Kidney epithelial cell (primary cell): ENCODE measurements around the gene FRAT2. TPM values are rescaled to one million over a fixed set of nuclear protein-coding genes. Genes with fewer than 3 reads are reported as not detected.
"Not testable (repeated sequence)": the region's sequence is repeated elsewhere in the genome, so short reads cannot be mapped to it uniquely, and the experiment has no call there.

ENCODE experiments used
- DNase-seq: peaks from one replicate; pipeline ENCODE4 v3.0.0-alpha.2; 2010; ENCODE audit warnings: low read depth
- H3K27me3 ChIP-seq: 2 replicates; pipeline ENCODE4 v1.6.0; 2011; ENCODE audit warnings: low read length; ENCODE audit not compliant: control insufficient read depth, insufficient read depth
- H3K36me3 ChIP-seq: 2 replicates; pipeline ENCODE4 v1.5.1; 2011; ENCODE audit warnings: low read length; ENCODE audit not compliant: control insufficient read depth, insufficient read depth
- H3K4me3 ChIP-seq: 2 replicates; pipeline ENCODE4 v1.5.1; 2011; ENCODE audit warnings: low read depth, mild to moderate bottlenecking, control low read depth, low read length
- total RNA-seq: library from RNA; depleted of rRNA; stranded (reverse); fragments of >200 nt; gene quantifications from 2 replicates; pipeline ENCODE4 v1.2.3, GENCODE V29; 2015
- TF ChIP-seq, protein P1 (sequence below): IDR thresholded peaks from 2 replicates; pipeline ENCODE4 v1.5.1; 2011; ENCODE audit warnings: mild to moderate bottlenecking, moderate library complexity, low read length, control low read depth, inconsistent platforms; ENCODE audit not compliant: insufficient read depth, poor library complexity, severe bottlenecking

FRAT2 gene
- total RNA-seq, 1 donor from 2014 or later: 10.7 TPM

DNA sequence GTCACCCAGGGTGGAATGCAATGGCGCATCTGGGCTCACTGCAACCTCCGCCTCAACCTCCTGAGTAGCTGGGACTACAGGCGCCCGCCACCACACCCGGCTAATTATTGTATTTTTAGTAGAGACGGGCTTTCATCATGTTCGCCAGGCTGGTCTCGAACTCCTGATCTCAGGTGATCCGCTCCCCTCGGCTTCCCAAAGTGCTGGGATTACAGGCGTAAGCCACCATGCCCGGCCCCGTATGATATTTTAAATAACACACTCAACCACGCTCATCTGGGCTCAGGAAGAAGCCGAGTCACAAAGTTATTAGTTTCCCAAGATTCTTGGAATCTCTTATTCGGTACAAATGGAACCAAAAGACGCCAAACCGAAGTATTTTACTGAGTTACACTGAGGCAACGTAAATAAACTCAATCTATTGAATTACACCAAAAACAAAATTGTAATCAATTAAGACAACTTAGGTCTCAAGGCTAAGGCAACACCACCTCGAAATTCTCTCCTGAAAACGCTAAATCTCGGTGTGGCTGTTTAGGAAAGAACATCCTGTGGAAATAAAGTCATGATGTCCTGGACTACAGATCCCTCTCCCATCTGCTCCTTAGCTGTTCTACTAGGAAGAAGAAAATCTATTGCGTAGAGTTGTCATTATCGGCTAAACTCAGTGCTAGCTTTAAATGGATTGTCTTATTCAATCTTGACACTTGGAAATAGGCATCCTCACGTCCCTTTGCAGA is 43.0 kb downstream of the FRAT2 start:
- no peaks in the 10 kb centered on the region for H3K36me3 ChIP-seq
- DNase-seq: no peak
- TF ChIP-seq, protein P1, sequence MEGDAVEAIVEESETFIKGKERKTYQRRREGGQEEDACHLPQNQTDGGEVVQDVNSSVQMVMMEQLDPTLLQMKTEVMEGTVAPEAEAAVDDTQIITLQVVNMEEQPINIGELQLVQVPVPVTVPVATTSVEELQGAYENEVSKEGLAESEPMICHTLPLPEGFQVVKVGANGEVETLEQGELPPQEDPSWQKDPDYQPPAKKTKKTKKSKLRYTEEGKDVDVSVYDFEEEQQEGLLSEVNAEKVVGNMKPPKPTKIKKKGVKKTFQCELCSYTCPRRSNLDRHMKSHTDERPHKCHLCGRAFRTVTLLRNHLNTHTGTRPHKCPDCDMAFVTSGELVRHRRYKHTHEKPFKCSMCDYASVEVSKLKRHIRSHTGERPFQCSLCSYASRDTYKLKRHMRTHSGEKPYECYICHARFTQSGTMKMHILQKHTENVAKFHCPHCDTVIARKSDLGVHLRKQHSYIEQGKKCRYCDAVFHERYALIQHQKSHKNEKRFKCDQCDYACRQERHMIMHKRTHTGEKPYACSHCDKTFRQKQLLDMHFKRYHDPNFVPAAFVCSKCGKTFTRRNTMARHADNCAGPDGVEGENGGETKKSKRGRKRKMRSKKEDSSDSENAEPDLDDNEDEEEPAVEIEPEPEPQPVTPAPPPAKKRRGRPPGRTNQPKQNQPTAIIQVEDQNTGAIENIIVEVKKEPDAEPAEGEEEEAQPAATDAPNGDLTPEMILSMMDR: no peak

DNA sequence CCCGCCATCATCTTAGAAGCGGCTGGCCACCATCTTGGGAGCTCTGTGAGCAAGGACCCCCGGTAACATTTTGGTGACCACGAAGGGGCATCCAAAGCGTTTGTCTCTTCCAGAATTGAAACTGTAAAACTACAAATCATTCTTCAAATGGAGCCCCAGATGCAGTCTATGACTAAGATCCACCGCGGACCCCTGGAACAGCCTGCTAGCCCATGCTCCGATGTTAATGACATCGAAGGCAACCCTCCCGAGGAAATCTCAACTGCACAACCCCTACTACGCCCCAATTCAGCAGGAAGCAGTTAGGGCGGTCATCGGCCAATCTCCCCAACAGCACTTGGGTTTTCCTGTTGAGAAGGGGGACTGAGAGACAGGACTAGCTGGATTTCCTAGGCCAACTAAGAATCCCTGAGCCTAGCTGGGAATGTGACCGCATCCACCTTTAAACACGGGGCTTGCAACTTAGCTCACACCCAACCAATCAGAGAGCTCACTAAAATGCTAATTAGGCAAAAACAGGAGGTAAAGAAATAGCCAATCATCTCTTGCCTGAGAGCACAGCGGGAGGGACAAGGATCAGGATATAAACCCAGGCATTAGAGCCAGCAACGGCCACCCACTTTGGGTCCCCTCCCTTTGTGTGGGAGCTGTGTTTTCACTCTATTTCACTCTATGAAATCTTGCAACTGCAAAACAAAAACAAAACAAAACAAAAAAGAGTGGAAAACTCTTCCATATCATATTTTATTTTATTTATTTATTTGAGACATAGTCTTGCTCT is 43.8 kb downstream of the FRAT2 start:
- H3K36me3 ChIP-seq, DNase-seq, H3K27me3 ChIP-seq: not testable (repeated sequence)
- H3K4me3 ChIP-seq: peak overlapping the region; percentile 57

More for the DNA sequence above, 43.0 kb downstream of the FRAT2 start:
- H3K4me3 ChIP-seq: peak overlapping the region; percentile 57
- H3K27me3 ChIP-seq: no peaks in the 10 kb centered on the region

DNA sequence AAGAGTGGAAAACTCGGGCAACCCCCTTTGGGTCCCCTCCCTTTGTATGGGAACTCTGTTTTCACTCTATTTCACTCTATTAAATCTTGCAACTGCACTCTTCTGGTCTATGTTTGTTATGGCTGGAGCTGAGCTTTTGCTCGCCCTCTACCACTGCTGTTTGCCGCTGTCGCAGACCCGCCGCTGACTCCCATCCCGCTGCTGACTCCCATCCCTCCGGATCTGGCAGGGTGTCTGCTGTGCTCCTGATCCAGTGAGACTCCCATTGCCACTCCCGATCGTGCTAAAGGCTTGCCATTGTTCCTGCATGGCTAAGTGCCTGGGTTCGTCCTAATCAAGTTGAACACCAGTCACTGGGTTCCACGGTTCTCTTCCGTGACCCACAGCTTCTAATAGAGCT is 44.5 kb downstream of the FRAT2 start:
- not testable (repeated sequence) for H3K27me3 ChIP-seq, H3K4me3 ChIP-seq, H3K36me3 ChIP-seq, DNase-seq

Other genes with a start within 250 kb of the FRAT2 start
- gene SLIT1, start 148.8 kb downstream of the FRAT2 start, total RNA-seq: 0.07 and 0.17 TPM in 2 replicates
- gene ARHGAP19, start 42.1 kb downstream of the FRAT2 start, total RNA-seq: 5.3 and 5.4 TPM in 2 replicates
- gene FRAT1, start 15.5 kb downstream of the FRAT2 start, total RNA-seq: 2.4 and 2.6 TPM in 2 replicates
- gene RRP12, start 66.6 kb upstream of the FRAT2 start, total RNA-seq: 42.6 and 43.4 TPM in 2 replicates
- gene PGAM1, start 91.5 kb upstream of the FRAT2 start, total RNA-seq: 350 and 356 TPM in 2 replicates
- gene EXOSC1, start 111.3 kb upstream of the FRAT2 start, total RNA-seq: 43.2 and 48.9 TPM in 2 replicates
- 42.4 and 46.8 TPM in 2 replicates for gene ZDHHC16, start 111.4 kb upstream of the FRAT2 start, total RNA-seq
- gene MMS19, start 163.7 kb upstream of the FRAT2 start, total RNA-seq: 85.2 and 111 TPM in 2 replicates
- 32.5 and 44.4 TPM in 2 replicates for gene UBTD1, start 164.2 kb upstream of the FRAT2 start, total RNA-seq
- gene ANKRD2, start 238.1 kb upstream of the FRAT2 start, total RNA-seq: 0.08 TPM in 1 of 2 replicates, not detected in the other
- gene HOGA1, start 249.7 kb upstream of the FRAT2 start, total RNA-seq: 3.4 and 5.1 TPM in 2 replicates